OCI-LY1 (cell line): ENCODE measurements around the gene NUMBL.
"Not testable (repeated sequence)": the region's sequence is repeated elsewhere in the genome, so short reads cannot be mapped to it uniquely, and the experiment has no call there.

ENCODE experiments used
- H2AFZ ChIP-seq: fragments of 200-600 bp; sonication (generic), shearing (Covaris generic); 2 replicates; pipeline ENCODE4 v1.6.0; 2014; ENCODE audit warnings: antibody characterized with exemption, mild to moderate bottlenecking, low read length
- H3F3A ChIP-seq: fragments of 200-600 bp; sonication (generic), shearing (Covaris generic); 2 replicates; pipeline ENCODE4 v1.6.0; 2014; ENCODE audit warnings: mild to moderate bottlenecking, antibody characterized with exemption, low read length, moderate library complexity; ENCODE audit not compliant: insufficient read depth
- H3K27ac ChIP-seq: fragments of 200-600 bp; sonication (generic); 2 replicates; pipeline ENCODE4 v1.5.1; 2014; ENCODE audit warnings: low read length, mixed run types, mild to moderate bottlenecking, low read depth; ENCODE audit not compliant: poor library complexity, severe bottlenecking
- H3K27me3 ChIP-seq: fragments of 200-600 bp; sonication (generic); 2 replicates; pipeline ENCODE4 v1.6.0; 2014; ENCODE audit warnings: antibody characterized with exemption, mild to moderate bottlenecking, low read length, moderate library complexity; ENCODE audit not compliant: insufficient read depth
- H3K36me3 ChIP-seq: fragments of 200-600 bp; sonication (generic); 2 replicates; pipeline ENCODE4 v1.6.1; 2014; ENCODE audit warnings: mild to moderate bottlenecking, antibody characterized with exemption, low read length, moderate library complexity, mixed read lengths; ENCODE audit not compliant: insufficient read depth
- H3K4me1 ChIP-seq: fragments of 200-600 bp; sonication (generic); 2 replicates; pipeline ENCODE4 v1.5.1; 2014; ENCODE audit warnings: mild to moderate bottlenecking, low read length, moderate library complexity; ENCODE audit not compliant: insufficient read depth, severe bottlenecking
- H3K4me2 ChIP-seq: fragments of 200-600 bp; sonication (generic), shearing (Covaris generic); 2 replicates; pipeline ENCODE4 v1.6.1; 2014; ENCODE audit warnings: low read length
- H3K4me3 ChIP-seq: fragments of 200-600 bp; sonication (generic); 2 replicates; pipeline ENCODE4 v1.5.1; 2014; ENCODE audit warnings: low read length, low read depth, mild to moderate bottlenecking, mixed read lengths; ENCODE audit not compliant: poor library complexity, severe bottlenecking
- H3K79me2 ChIP-seq: fragments of 200-600 bp; shearing (Covaris generic); 2 replicates; pipeline ENCODE4 v1.6.1; 2016; ENCODE audit warnings: mixed run types, low read length, mixed read lengths; ENCODE audit not compliant: insufficient read depth
- H3K9ac ChIP-seq: fragments of 200-600 bp; sonication (generic), shearing (Covaris generic); 2 replicates; pipeline ENCODE4 v1.6.1; 2014; ENCODE audit warnings: mild to moderate bottlenecking, low read length, mixed read lengths
- H3K9me2 ChIP-seq: fragments of 200-600 bp; sonication (generic), shearing (Covaris generic); 2 replicates; pipeline ENCODE4 v1.6.1; 2014; ENCODE audit warnings: low read depth, mild to moderate bottlenecking, low read length, mixed read lengths
- H3K9me3 ChIP-seq: fragments of 200-600 bp; shearing (Covaris generic); 2 replicates; pipeline ENCODE4 v1.6.1; 2014; ENCODE audit warnings: low read length, mixed read lengths
- H4K20me1 ChIP-seq: fragments of 200-600 bp; sonication (generic), shearing (Covaris generic); 2 replicates; pipeline ENCODE4 v1.6.0; 2016; ENCODE audit warnings: mild to moderate bottlenecking, low read length; ENCODE audit not compliant: insufficient read depth
- EZH2 ChIP-seq: fragments of 200-600 bp; sonication (generic), shearing (Covaris generic); IDR thresholded peaks from 2 replicates; pipeline ENCODE4 v1.8.0; 2017; ENCODE audit warnings: borderline replicate concordance, mixed run types, mild to moderate bottlenecking, antibody characterized with exemption, low read length, moderate library complexity, mixed read lengths
- TF ChIP-seq, protein P1 (sequence below): fragments of 200-600 bp; sonication (generic), shearing (Covaris generic); IDR thresholded peaks from 2 replicates; pipeline ENCODE4 v1.5.1; 2017; ENCODE audit warnings: mild to moderate bottlenecking, antibody characterized with exemption, low read length, moderate library complexity, mixed read lengths

Gene NUMBL

DNA sequence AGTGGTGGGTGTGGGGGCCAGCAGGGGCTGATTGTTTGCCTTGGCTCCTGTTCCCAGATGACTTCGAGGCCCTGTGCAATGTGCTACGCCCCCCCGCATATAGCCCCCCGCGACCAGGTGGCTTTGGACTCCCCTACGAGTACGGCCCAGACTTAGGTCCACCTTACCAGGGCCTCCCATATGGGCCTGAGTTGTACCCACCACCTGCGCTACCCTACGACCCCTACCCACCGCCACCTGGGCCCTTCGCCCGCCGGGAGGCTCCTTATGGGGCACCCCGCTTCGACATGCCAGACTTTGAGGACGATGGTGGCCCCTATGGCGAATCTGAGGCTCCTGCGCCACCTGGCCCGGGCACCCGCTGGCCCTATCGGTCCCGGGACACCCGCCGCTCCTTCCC lies 63.5 kb downstream of the NUMBL start:
- no peak for TF ChIP-seq EZH2
- TF ChIP-seq, protein P1, sequence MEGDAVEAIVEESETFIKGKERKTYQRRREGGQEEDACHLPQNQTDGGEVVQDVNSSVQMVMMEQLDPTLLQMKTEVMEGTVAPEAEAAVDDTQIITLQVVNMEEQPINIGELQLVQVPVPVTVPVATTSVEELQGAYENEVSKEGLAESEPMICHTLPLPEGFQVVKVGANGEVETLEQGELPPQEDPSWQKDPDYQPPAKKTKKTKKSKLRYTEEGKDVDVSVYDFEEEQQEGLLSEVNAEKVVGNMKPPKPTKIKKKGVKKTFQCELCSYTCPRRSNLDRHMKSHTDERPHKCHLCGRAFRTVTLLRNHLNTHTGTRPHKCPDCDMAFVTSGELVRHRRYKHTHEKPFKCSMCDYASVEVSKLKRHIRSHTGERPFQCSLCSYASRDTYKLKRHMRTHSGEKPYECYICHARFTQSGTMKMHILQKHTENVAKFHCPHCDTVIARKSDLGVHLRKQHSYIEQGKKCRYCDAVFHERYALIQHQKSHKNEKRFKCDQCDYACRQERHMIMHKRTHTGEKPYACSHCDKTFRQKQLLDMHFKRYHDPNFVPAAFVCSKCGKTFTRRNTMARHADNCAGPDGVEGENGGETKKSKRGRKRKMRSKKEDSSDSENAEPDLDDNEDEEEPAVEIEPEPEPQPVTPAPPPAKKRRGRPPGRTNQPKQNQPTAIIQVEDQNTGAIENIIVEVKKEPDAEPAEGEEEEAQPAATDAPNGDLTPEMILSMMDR = no peak
- Histone ChIP-seq H3K4me2 (no peak overlapping the region), H4K20me1 (no peaks in the 10 kb centered on the region), H3K9me3 (no peaks in the 10 kb centered on the region), H3K4me3 (no peak overlapping the region), H3K36me3 (peaks cover 47% of the 10 kb centered on the region), H2AFZ (no peak overlapping the region), H3F3A (no peaks in the 10 kb centered on the region), H3K79me2 (no peaks in the 10 kb centered on the region), H3K27ac (no peak overlapping the region), H3K9ac (no peak overlapping the region), H3K27me3 (no peaks in the 10 kb centered on the region), H3K9me2 (no peaks in the 10 kb centered on the region), H3K4me1 (no peaks in the 10 kb centered on the region)

DNA sequence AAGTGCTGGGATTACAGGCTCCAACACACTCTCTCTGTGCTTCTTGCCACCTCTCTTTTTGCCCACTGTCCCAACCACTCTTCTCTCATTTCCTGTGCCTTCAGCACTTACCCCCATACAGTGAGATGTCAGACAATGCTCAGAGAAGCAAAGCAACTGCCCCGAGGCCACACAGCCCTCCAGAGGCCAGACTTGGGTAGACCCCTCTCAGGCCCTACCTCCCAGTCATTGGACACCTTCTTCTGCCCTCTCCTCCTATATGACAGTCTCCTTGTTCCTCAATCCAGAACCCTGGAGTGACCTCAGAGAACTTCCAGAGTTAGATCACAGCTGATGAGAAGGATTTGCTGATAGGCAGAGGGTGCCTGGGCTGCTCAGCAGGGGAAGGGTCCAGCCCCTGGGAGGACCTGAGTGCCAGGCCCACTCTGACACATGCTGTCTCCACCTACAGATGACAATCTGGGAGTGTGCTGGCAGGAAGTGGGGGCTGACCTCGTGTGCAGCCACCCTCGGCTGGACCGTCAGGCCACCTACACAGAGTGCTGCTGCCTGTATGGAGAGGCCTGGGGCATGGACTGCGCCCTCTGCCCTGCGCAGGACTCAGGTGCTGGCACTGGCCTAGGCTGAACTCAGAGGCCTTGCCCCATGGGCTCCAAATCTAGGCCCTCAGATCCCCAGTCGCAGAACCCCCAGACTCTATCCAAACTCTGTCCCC lies 64.9 kb downstream of the NUMBL start:
- H3K27me3 ChIP-seq = no peaks in the 10 kb centered on the region
- H2AFZ ChIP-seq = no peak overlapping the region
- H3K9me2 ChIP-seq = no peaks in the 10 kb centered on the region
- H4K20me1 ChIP-seq = no peaks in the 10 kb centered on the region
- H3K4me3 ChIP-seq = no peak overlapping the region
- H3K4me2 ChIP-seq = no peak overlapping the region
- H3K79me2 ChIP-seq = no peaks in the 10 kb centered on the region
- no peaks in the 10 kb centered on the region for H3F3A ChIP-seq
- H3K9me3 ChIP-seq = no peaks in the 10 kb centered on the region
- H3K27ac ChIP-seq = no peak overlapping the region
- peaks cover 59% of the 10 kb centered on the region for H3K36me3 ChIP-seq
- H3K4me1 ChIP-seq = no peaks in the 10 kb centered on the region
- H3K9ac ChIP-seq = no peak overlapping the region
- TF ChIP-seq EZH2 = no peak
- TF ChIP-seq, protein P1 = no peak

GRCh38 chr19:40624369-40625153 lies 65.9 kb downstream of the NUMBL start:
- not testable (repeated sequence) for H4K20me1 ChIP-seq, H3K9me2 ChIP-seq, H3K9me3 ChIP-seq, H3K9ac ChIP-seq, H3F3A ChIP-seq, H3K79me2 ChIP-seq, H3K4me2 ChIP-seq, H3K4me3 ChIP-seq, H2AFZ ChIP-seq, H3K27ac ChIP-seq, H3K4me1 ChIP-seq, H3K27me3 ChIP-seq
- H3K36me3 ChIP-seq = peaks cover 63% of the 10 kb centered on the region
